ENCODE results near the gene DNAJA3.

- TF ChIP-seq ZNF274 (IDR thresholded peaks at IDR 0.05; ENCODE audit: low read depth, low read length): no peak
- no peak for TF ChIP-seq YY1 (IDR thresholded peaks at IDR 0.05; ENCODE audit: insufficient read depth, insufficient read length)
- no peak for TF ChIP-seq SUZ12 (IDR thresholded peaks at IDR 0.05; ENCODE audit: extremely low read depth, insufficient read depth, insufficient read length)
These were observed 44.4 kb upstream of the DNAJA3 start for GRCh38 chr16:4381072-4381934.

Data from NT2/D1 (cell line).